Measurements from ENCODE around the gene FCHSD2.

DNA sequence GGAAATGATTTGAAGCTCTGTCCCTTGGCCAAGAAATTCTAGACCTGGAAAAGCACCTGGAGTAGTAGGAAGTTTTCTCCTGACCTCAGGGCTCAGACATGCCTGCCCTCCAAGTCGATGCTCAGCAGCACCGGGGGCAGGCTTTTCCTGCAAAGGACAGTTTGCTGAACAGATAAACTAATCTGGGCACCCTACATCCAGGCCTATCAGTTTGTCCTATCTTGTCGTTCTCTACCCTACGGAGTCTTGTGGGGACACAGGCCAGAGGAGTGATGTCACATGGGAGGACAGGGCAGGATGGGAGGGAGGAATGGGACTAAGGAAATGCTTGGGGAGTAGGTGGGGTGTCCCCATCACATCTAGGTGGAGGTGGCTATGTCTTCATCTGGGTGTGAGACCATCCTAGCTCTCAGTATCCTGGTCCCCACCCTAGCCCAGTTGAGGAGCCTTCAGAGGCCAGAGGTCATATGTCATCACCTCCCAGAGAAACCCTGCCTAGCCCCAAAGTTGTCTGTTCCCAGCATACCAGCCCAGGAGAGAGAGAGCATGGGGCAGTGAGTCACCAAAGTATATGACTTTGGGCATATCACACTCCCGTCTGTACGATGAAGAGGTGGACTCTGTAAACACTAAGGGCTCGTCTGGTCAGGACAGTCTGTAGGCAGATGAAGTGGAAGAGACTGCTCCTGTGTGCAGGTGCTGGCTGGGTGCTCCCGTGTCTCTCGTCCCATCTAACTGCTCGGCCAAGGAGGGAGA lies 18.1 kb upstream of the FCHSD2 start:
- TF ChIP-seq, protein P1, sequence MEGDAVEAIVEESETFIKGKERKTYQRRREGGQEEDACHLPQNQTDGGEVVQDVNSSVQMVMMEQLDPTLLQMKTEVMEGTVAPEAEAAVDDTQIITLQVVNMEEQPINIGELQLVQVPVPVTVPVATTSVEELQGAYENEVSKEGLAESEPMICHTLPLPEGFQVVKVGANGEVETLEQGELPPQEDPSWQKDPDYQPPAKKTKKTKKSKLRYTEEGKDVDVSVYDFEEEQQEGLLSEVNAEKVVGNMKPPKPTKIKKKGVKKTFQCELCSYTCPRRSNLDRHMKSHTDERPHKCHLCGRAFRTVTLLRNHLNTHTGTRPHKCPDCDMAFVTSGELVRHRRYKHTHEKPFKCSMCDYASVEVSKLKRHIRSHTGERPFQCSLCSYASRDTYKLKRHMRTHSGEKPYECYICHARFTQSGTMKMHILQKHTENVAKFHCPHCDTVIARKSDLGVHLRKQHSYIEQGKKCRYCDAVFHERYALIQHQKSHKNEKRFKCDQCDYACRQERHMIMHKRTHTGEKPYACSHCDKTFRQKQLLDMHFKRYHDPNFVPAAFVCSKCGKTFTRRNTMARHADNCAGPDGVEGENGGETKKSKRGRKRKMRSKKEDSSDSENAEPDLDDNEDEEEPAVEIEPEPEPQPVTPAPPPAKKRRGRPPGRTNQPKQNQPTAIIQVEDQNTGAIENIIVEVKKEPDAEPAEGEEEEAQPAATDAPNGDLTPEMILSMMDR (IDR thresholded peaks at IDR 0.05) = no peak
- TF ChIP-seq POLR2A (IDR thresholded peaks at IDR 0.05) = no peak
